Stimulated activated CD8-positive, alpha-beta memory T cell treated with anti-CD3 and anti-CD28 coated beads, Interleukin-4, amount 100 ng/mL, for 4 hours (primary cell): Measurements from ENCODE around the gene MAST4.
"Not testable (repeated sequence)": the region's sequence is repeated elsewhere in the genome, so short reads cannot be mapped to it uniquely, and the experiment has no call there.

Experiments used
- DNase-seq, 2 donors: peaks; one replicate each; pipeline ENCODE4 v3.0.0-alpha.2; 2020; ENCODE audit warnings: low read depth in 2 of 2, low spot score in 1 of 2

The MAST4 gene

DNA sequence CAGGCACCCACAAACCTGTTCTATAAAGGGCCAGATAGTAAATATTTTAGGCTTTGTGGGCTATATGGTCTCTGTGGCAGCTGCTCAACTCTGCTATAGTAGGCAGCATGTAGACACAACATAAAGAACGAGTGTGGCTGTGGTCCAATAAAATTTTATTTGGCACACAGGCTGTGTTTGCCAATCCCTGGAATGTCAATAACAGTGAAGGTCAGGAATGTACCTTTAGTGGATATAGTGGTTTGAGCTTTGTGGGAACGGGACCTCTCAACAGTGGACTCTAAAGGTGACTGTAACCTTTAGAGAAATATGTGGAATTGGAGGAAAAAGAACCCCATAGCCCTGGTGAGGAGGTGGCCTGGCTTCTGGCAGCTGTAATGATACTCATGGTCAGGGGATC is 145.2 kb downstream of the MAST4 start:
- DNase-seq = no peak

DNA sequence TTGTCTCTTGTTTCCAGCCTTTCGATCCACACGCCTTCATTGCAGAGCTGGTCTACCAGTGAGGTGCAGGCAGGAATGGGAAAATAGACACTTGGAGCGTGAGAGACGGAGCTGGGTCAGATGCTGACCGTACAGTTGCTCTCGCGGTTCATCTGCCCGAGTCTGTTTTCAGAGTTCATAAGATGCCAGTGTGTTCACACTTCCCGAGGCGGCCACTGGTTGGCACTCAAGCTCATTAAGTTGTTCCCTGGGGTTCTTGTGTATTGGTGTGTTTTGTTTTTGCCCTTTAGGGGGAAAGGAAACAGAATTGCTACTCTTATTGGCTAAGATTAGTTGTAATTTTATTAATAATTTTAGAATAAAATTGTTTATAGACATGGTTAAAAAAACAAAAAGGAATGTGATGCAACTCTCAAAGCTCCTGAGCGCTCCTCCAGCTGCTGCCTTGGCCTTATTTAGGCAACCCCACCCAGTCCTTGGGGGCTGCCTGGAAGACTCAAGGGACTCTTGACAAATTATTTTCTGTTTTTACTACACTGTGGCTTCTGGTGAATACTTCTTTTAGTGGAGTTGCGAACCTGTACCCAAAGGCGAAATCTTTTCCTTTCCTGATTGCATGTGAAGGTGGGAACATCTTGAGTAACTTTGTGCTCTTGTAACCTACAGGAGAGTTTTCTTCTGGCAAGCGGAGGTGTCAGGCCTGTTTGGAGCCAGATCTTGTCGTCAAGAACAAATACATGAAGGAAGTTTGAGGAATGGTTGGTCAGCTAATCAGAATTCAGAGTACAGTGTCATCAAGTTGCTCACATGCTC is 146.1 kb downstream of the MAST4 start:
- DNase-seq = no peak

DNA sequence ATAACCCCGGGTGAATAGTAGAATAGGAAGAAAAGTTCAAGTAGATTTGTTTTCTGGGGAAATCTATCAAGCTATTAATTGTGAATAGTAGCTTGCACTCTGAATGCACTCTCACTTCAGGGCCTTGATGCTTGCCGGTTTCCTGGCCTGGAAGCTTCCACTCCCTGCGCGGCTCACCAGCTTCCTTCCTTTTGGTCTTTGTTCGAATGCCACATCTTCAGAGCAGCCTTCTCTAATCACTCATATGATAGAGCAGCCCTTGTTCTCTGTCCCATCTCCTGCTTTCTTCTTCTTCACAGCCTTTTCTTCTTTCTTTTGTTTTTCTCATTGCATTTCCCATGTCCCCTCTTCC is 146.7 kb downstream of the MAST4 start:
- no peak for DNase-seq

DNA sequence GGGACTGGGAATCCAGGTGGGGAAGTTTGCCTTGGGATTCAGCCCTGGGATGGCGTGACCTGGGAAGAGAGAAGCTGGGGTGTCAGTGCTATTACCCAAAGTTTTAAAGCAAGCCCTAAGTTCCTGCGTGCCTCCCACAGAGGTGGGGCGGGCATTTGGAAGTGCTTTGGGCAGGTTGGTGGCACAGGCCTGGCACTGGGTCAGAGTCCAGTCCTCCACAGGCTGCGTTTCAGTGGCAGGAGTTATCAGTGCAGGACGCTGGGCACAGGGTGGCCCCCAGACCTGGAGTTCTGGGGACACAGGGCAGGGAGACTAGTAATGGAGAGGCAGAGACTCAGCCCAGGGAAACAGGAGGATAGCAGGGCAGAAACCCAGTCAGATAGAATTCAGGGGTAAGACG is 147.2 kb downstream of the MAST4 start:
- DNase-seq = no peak

GRCh38 chr5:66744040-66744439 is 147.8 kb downstream of the MAST4 start:
- DNase-seq = no peak

DNA sequence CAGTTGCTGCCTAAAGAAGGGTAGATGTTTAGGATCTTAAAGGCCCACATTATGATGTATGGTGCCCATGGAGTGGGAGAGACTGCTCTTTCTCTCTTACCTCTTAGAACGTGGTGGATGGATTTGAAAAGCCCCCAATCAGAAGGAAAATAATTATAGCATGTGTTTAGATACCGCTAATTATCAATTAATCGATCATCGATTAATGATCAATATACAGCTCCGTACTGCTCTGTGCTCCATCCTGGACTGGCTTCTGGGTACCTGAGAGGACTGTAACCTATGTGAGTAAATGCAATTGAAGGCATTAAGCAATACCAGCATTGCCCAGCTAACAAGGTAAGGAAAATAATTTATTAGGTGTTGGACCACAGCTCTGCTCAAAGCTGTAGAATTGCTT is 149.1 kb downstream of the MAST4 start:
- DNase-seq = no peak

- no peak for DNase-seq
Observed at GRCh38 chr5:66747607-66748006, 151.4 kb downstream of the MAST4 start.

DNA sequence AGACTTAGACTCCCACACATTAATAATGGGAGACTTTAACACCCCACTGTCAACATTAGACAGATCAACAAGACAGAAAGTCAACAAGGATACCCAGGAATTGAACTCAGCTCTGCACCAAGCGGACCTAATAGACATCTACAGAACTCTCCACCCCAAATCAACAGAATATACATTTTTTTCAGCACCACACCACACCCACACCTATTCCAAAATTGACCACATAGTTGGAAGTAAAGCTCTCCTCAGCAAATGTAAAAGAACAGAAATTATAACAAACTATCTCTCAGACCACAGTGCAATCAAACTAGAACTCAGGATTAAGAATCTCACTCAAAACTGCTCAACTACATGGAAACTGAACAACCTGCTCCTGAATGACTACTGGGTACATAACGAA is 156.5 kb downstream of the MAST4 start:
- not testable (repeated sequence) for DNase-seq

DNA sequence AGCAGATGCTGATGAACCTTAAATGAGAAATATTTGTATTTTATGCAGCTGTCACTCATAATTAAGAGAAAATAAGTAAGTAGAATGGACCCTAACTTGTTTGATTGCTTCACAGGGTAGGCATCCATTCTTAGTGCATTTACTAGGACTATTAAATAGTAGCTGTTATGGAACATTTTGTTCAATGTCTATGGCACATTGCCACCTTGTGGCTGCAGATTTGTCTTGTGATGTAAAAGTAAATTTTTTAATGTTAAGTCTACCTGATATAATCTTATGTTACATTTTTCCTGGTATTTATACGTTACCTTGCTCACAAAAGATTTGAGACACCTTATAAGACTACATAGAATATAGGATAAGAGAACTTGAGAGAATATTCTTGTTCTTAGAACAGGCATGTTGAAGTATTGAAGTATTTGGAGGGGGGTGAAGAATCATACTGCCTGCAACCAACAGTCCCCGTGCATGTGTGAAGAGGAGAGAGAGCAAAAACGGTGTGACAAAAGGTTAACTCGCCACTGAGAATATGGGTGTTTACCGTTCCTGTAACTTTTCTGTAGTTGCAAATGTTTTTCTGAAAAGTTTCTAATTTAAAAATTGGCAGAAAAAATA is 161.1 kb downstream of the MAST4 start:
- DNase-seq = no peak

DNA sequence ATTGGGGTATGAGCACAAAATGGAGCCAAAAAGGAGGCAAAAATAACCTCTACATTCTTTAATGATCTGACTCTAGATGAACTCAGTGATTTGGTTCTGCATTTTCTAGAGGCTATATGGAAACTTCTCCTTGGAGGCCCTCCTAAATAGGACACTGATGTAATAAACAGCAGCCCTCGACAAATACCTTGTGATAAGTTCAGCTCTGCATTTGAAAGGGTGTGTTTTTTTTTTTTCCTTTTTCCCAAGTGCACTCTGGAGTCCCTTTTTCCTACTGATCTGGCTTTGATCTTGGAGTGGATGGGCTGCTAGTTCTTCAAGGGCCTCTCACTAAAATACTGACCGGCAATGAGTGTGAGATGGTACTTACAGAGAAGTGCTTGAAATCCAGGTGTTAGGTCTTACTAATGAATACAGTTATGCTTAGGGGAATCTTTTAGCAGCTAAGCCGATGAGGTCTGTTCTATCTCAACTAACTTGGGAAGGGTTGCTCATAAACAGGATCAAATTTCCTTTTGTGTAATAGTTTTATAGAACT is 161.7 kb downstream of the MAST4 start:
- DNase-seq = no peak

DNA sequence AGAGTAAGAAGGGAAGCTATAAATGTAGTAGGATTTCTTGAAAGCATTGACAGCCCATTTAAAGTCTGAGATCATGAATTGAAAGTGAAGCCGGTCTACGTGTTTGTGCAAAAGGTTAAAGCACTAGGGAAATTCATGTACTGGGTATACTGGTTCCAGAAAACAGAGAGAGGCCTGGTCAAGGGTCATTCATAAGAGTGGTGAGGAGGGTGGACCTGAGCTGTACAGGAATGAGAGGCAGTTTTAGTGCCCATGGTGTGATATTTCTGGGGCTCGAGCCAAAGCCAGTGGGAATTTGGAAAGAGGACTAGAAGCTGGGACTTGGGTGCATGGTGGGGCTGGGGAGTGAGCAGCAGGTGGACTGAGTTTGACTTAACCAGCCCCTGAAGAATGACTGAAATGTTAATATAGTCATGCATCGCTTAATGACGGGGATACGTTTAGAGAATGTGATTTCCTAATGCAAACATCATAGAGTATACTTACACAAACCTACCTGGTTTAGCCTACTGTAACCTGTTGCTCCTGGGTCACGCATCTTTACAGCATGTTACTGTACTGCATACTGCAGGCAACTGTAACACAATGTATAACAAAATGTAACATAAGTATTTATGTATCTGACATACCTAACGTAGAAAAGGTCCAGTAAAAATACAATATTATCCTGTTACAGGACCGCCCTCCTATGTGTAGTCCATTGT is 173.0 kb downstream of the MAST4 start:
- DNase-seq = no peak

DNA sequence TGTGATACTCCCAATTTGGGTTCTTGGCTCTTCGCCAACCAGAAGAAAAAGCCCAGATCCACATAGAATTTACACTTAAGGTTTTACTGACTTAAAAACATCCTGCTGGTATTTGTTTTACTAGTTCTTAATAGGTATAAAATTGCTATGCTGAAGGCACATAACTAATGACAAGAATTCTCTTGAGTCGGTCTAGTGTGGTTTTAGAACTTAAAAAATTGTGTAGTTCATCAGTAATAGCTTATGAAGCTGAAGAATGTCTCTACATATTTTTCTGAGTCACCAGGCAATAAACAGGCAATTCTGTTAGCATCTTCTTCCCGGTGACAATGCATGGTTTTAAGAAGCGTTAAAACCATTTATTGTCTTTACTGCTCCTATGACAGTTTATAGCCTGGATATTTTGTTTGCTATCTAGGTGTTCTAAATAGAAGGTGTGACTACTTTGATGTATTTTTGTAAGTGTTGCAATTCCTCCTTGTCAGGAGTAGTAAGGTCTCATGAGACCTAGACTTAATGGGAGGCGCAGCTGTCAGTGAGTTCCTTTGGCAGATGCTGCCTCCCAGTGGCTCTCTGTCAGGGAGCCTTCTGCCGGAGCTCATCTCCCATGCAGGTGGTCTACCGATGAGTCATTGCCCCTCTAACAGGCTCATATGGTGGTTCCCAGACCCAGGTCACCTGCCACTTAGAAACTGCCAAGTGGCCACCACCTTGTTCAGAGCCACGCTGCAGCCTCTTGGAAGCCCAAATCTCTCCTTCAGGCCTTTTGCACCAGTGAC is 173.8 kb downstream of the MAST4 start:
- no peak for DNase-seq

DNA sequence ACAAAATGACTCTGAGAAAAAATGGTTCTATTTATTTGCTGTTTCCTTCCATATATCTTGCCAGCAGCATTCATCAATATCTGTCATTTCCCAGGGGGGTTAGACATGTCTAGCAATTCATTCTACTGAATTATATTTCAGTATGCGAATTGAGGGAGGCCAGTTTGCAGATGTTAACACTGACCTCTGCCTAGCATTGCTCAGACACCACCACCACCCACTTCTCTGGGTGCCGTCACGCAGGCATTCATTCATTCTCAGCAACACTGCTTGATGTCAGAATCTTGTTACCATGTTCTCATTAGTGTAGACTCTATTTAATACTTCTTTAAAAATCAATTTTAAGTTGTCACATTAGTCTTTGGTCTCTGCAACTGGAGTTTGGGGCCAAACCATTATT is 181.7 kb downstream of the MAST4 start:
- DNase-seq = no peak

- no peak for DNase-seq
Observed at GRCh38 chr5:66779528-66779927, 183.3 kb downstream of the MAST4 start.

DNA sequence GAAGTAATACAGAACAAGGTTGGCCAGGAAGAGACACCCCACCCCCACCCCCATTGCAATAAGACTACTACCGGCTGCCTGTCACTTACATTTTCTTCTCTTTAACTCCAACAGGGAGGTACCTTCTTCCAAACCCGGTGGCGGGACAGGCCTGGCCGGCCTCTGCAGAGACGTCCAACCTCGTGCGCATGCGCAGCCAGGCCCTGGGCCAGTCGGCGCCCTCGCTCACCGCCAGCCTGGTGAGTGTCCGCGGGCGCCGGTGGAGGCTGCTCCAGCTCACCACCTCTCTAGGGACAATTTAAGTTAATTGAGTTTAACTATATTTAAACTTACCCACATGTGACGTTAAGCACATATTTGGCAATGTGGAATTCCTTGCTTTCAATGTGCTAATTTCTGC is 192.4 kb downstream of the MAST4 start:
- DNase-seq = no peak

DNA sequence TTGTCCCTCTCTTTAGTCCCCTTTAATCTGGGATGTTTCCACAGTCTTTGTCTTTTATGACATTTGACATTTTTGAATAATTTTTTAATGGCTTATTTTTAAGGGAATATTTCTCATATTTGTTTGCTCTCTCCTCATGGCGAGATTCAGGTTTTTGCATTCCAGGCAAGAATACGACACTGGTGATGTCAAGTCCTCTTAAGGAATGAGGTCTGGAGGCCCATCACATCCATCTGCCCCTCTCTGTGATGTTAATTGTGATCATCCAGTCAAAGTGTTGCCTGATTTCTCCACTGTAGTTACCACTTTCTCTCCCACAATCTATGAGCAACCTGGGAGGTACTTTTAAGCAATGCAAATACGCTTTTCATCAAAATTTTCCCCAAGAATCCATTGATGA is 193.2 kb downstream of the MAST4 start:
- DNase-seq = no peak

DNA sequence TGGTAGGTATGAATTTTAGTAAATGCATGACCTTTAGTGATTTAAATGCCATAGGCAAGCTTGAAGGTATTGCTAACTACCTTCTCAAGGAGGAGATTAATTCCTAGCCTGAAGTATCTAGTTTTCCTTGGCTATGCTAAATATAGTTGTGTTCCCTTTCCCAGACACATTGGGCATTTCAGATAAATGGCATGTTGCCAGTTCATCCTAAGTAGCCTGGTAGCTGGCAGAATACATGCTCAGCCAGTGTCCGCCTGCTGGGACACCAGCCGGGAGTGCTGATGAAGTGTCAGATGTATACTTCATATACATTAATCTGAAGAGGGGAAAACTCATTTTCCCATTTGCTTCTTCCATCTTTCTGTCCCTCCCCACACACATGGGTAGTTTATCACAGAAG is 196.9 kb downstream of the MAST4 start:
- no peak for DNase-seq

GRCh38 chr5:66795682-66796081 is 199.5 kb downstream of the MAST4 start:
- DNase-seq = no peak

GRCh38 chr5:66796305-66797292 is 200.4 kb downstream of the MAST4 start:
- no peak for DNase-seq

DNA sequence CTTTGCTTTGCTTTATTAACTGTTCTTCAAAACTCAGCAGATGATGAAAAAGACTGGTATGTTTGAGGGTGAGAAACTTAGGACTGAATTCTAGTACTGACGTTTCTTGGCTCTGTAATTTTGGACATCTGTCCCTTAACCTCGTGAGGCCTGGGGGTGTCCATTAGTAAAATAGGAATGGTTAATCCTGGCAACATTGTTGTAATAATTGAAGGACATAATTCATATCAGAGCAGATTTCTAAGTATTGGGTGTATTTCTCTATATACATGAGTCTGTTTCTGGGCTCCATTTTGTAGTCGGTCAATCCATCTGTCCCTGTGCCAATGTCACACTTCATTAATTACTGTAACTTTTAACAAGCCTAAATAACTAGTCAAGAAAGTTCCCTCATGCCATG is 206.7 kb downstream of the MAST4 start:
- DNase-seq = no peak
